ENCODE results near the gene RNF130. TPM values are rescaled to one million over a fixed set of nuclear protein-coding genes. Genes with fewer than 3 reads are reported as not detected.

The RNF130 gene
- total and polyA plus RNA-seq, 9 of the 15 experiments (the other 6 are each of a cell fraction or from before 2014, with no cell fraction given): 5.8 to 39.4 (median 27.1) TPM

- Histone ChIP-seq H4K20me1 (replicated peaks; ENCODE audit: control insufficient read depth, insufficient read depth, low read length) (no peaks in the 10 kb centered on the region), H3K9me3 (replicated peaks; ENCODE audit: control insufficient read depth, insufficient read depth, low read depth, low read length) (no peaks in the 10 kb centered on the region), H3K36me3 (ENCODE audit: control insufficient read depth, insufficient read depth, low read length) (peaks cover 2% of the 10 kb centered on the region; the same call in 1 of the 3 replicates), H3K9me1 (ENCODE audit: control insufficient read depth, insufficient read depth, low read length) (no peaks in the 10 kb centered on the region), H3K79me2 (ENCODE audit: control insufficient read depth, insufficient read depth, low read length) (no peaks in the 10 kb centered on the region), H3K27me3 (ENCODE audit: control insufficient read depth in 2 of 2, insufficient read depth in 2 of 2, low read length in 2 of 2) (no peaks in the 10 kb centered on the region), H3K9ac (ENCODE audit: insufficient read depth in 1 of 2, low read depth in 2 of 2, low read length in 2 of 2) (no peak overlapping the region), H3K4me3 (no peak overlapping the region), H3K27ac (ENCODE audit: extremely low read depth, low read depth, low read length) (no peak overlapping the region), H3K4me2 (ENCODE audit: insufficient read depth, low read length) (no peak overlapping the region), H2AFZ (ENCODE audit: low read depth, low read length) (no peak overlapping the region), H3K4me1 (replicated peaks in 1 of 2; ENCODE audit: control insufficient read depth in 2 of 2, insufficient read depth in 2 of 2, low read length in 2 of 2) (peaks cover 4 to 17% of the 10 kb centered on the region in 2 experiments)
- no TSS peak for BruUV-seq (replicated peaks)
- in situ Hi-C loops (cut with MboI): no loop called here
- ChIA-PET CTCF (ENCODE audit: low intra/inter-chr PET ratio) (no interaction called here), POLR2A (no interaction called here)
- intact Hi-C loops (cut with micrococcal nuclease): no loop called here
- WGBS (ENCODE audit: insufficient coverage, low coverage, missing lambda C conversion rate): 27% methylated on average over 2 of the region's 2 CpGs
- DNase-seq (ENCODE audit: extremely low read depth in 1 of 4, low spot score in 3 of 4): no peak
- ATAC-seq: no peak
- FAIRE-seq: no peak
- TF ChIP-seq ZBTB26 (CRISPR knock-in tag; IDR thresholded peaks at IDR 0.05): no peak
- TF ChIP-seq TFE3 (CRISPR knock-in tag; IDR thresholded peaks at IDR 0.05): no peak
- no peak for TF ChIP-seq CBX2 (IDR thresholded peaks at IDR 0.05; ENCODE audit: insufficient read depth, low read length, poor library complexity, severe bottlenecking)
- TF ChIP-seq UBTF (IDR thresholded peaks at IDR 0.05; ENCODE audit: borderline replicate concordance in 1 of 2, low read depth in 2 of 2, low read length in 2 of 2): no peak
- TF ChIP-seq PTRF (tag; IDR thresholded peaks at IDR 0.05): no peak
- no peak for TF ChIP-seq SRSF3 (IDR thresholded peaks at IDR 0.05; ENCODE audit: insufficient read depth, low read length)
- no peak for TF ChIP-seq NCOA6 (IDR thresholded peaks at IDR 0.05)
- no peak for TF ChIP-seq ZNF518B (CRISPR knock-in tag; IDR thresholded peaks at IDR 0.05)
- TF ChIP-seq RBM25 (IDR thresholded peaks at IDR 0.05; ENCODE audit: low read depth, low read length, severe bottlenecking): no peak
- TF ChIP-seq PURB (CRISPR knock-in tag; IDR thresholded peaks at IDR 0.05; ENCODE audit: low read depth): no peak
- no peak for TF ChIP-seq ETV5 (CRISPR knock-in tag; IDR thresholded peaks at IDR 0.05; ENCODE audit: low read depth)
- TF ChIP-seq GTF2E2 (tag; IDR thresholded peaks at IDR 0.05): no peak
- no peak for TF ChIP-seq NR2F6 (CRISPR knock-in tag; IDR thresholded peaks at IDR 0.05)
These were observed 59.2 kb downstream of the RNF130 start for GRCh38 chr5:180012316-180012715.
